Suppressor macrophage treated with lipopolysaccharide for 4 hours (primary cell): ENCODE measurements around the gene LUZP1.
"Not testable (repeated sequence)": the region's sequence is repeated elsewhere in the genome, so short reads cannot be mapped to it uniquely, and the experiment has no call there.

Experiments used
- DNase-seq: peaks from one replicate; pipeline ENCODE4 v3.0.0-alpha.2; 2020

Gene LUZP1

GRCh38 chr1:23168445-23169194, at the start of gene LUZP1:
LUZP1 (minus strand) TSS chr1:23168856.
- peak; percentile 94 for DNase-seq

- DNase-seq = no peak
Measured at GRCh38 chr1:23217421-23218115, 48.9 kb upstream of the LUZP1 start, which contains the start of gene HTR1D. HTR1D (minus strand) TSS chr1:23217502; CDS start chr1:23194219, 23,283 bp downstream.

- DNase-seq = no peak
Measured at GRCh38 chr1:23216771-23217420, 48.2 kb upstream of the LUZP1 start.

- DNase-seq = no peak
Measured at GRCh38 chr1:23215751-23216449, 47.2 kb upstream of the LUZP1 start.

- no peak for DNase-seq
Measured at GRCh38 chr1:23215291-23215690, 46.6 kb upstream of the LUZP1 start.

GRCh38 chr1:23214640-23215039, 46.0 kb upstream of the LUZP1 start:
- DNase-seq = no peak

- no peak for DNase-seq
Measured at GRCh38 chr1:23211955-23212354, 43.3 kb upstream of the LUZP1 start.

- DNase-seq = no peak
Measured at GRCh38 chr1:23210963-23211362, 42.3 kb upstream of the LUZP1 start.

- DNase-seq = no peak
Measured at GRCh38 chr1:23210351-23210785, 41.7 kb upstream of the LUZP1 start.

GRCh38 chr1:23209770-23210169, 41.1 kb upstream of the LUZP1 start:
- no peak for DNase-seq

- no peak for DNase-seq
Measured at GRCh38 chr1:23208527-23208926, 39.9 kb upstream of the LUZP1 start.

- DNase-seq = not testable (repeated sequence)
Measured at GRCh38 chr1:23207733-23208132, 39.1 kb upstream of the LUZP1 start.

GRCh38 chr1:23202263-23202749, 33.6 kb upstream of the LUZP1 start:
- no peak for DNase-seq

- DNase-seq = no peak
Measured at GRCh38 chr1:23200883-23201282, 32.2 kb upstream of the LUZP1 start.

- DNase-seq = no peak
Measured at GRCh38 chr1:23198373-23198772, 29.7 kb upstream of the LUZP1 start.

- DNase-seq = no peak
Measured at GRCh38 chr1:23196627-23197328, 28.1 kb upstream of the LUZP1 start.

- DNase-seq = no peak
Measured at GRCh38 chr1:23194119-23194984, 25.7 kb upstream of the LUZP1 start.

- no peak for DNase-seq
Measured at GRCh38 chr1:23193391-23194118, 24.9 kb upstream of the LUZP1 start.

GRCh38 chr1:23191199-23191598, 22.5 kb upstream of the LUZP1 start:
- DNase-seq = no peak

GRCh38 chr1:23188936-23189452, 20.3 kb upstream of the LUZP1 start:
- peak; percentile 75 for DNase-seq
